Testis (tissue), 2 donors: Measurements from ENCODE around the gene SMIM24.

ENCODE experiments used
- POLR2A ChIP-seq: fragments of 450-650 bp; IDR thresholded peaks from one replicate; pipeline ENCODE4 v1.6.1; 2017; ENCODE audit warnings: antibody characterized with exemption, mild to moderate bottlenecking, moderate library complexity
- TF ChIP-seq, protein P1 (sequence below), 3 experiments: fragments of 450-650 bp in 2 of 3; fragments of 200-600 bp in 1 of 3; sonication (generic) in 1 of 3; IDR thresholded peaks; one replicate each; pipeline ENCODE4 v1.5.1; 2016 to 2019; ENCODE audit warnings: antibody characterized with exemption in 3 of 3, mild to moderate bottlenecking in 2 of 3, moderate library complexity in 1 of 3

DNA sequence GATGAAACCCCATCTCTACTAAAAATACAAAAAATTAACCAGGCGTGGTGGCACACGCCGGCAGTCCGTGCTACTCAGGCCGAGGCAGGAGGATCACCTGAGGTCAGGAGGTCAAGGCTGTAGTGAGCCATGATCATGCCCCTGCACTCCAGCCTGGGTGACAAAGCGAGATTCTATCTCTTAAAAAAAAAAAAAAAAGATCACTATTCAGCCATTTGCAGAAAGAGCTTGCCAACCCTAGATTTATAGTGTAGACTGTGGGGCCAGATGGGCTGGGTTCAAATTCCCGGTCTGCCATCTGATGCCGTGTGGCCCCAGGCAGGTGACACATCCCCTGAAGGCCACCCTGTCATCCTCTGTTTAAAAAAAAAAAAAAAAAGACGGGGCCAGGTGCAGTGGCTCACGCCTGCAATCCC, 28.9 kb downstream of the SMIM24 start:
- TF ChIP-seq, protein P1, sequence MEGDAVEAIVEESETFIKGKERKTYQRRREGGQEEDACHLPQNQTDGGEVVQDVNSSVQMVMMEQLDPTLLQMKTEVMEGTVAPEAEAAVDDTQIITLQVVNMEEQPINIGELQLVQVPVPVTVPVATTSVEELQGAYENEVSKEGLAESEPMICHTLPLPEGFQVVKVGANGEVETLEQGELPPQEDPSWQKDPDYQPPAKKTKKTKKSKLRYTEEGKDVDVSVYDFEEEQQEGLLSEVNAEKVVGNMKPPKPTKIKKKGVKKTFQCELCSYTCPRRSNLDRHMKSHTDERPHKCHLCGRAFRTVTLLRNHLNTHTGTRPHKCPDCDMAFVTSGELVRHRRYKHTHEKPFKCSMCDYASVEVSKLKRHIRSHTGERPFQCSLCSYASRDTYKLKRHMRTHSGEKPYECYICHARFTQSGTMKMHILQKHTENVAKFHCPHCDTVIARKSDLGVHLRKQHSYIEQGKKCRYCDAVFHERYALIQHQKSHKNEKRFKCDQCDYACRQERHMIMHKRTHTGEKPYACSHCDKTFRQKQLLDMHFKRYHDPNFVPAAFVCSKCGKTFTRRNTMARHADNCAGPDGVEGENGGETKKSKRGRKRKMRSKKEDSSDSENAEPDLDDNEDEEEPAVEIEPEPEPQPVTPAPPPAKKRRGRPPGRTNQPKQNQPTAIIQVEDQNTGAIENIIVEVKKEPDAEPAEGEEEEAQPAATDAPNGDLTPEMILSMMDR (IDR thresholded peaks at IDR 0.05): no peak
- no peak for TF ChIP-seq POLR2A
